GM10248 (cell line): ENCODE results near the gene EEPD1.

ENCODE experiments used
- CTCF ChIA-PET: fragments of 300-600 bp; sonication (Branson Sonifier 250); formaldehyde crosslinking; extraction: SDS; loops from one replicate; lab custom pipeline; 2021; ENCODE audit warnings: antibody characterized with exemption; lab: Yijun Ruan, JAX
- POLR2A ChIA-PET: fragments of 350-650 bp; sonication (Branson Sonifier 250); formaldehyde crosslinking; extraction: SDS; loops from one replicate; lab custom pipeline; 2020; ENCODE audit warnings: antibody characterized with exemption; lab: Yijun Ruan, JAX
- DNase-seq: peaks from one replicate; pipeline ENCODE4 v3.0.0; 2012; ENCODE audit errors: extremely low spot score
- TF ChIP-seq, protein P1 (sequence below): IDR thresholded peaks from 2 replicates; pipeline ENCODE4 v1.5.1; 2012; ENCODE audit warnings: mild to moderate bottlenecking, low read depth; ENCODE audit errors: extremely low read depth, missing control alignments, control extremely low read depth

The EEPD1 gene

DNA sequence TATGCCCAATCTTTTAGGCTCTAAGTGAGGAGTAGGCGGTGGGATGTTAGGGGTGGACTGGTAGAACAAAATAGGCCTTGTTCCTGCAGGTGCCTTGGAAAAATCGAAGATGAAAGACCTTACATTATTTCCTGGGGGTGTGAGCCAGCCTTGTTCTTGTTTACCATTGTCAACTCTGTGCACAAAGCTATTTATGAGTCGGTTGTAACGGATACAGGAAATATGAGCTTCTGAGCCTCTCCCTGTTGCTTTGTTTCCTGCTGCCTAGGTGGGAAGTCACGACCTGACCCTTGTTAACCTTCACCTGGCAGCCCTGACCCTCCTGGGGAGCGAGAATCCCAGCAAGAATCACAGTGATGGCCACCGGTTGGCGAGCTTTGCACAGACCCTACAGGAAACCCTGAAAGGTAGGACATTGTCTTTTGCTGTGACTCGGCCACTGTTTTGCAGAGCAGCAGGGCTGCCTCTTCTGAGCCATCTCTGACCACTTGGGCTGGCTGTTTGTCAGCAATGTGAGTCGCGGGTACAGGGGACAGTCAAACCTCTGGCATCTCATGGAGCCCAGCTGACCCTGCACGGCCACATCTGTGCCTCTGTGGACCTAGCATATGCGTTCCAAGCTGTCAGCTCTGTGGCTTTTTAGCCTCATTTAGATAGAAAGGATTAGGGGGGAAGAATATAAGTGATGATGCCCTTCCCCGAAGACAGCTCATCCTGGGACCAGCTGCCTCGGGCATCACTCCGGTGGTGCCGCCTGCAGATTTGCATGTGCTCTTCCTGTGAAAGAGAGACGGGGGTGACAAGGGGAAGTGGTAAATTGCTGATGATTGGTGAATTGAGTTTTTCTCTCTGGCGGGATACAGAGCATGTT is 134.6 kb downstream of the EEPD1 start:
- DNase-seq = no peak
- POLR2A ChIA-PET = no interaction called here
- TF ChIP-seq, protein P1, sequence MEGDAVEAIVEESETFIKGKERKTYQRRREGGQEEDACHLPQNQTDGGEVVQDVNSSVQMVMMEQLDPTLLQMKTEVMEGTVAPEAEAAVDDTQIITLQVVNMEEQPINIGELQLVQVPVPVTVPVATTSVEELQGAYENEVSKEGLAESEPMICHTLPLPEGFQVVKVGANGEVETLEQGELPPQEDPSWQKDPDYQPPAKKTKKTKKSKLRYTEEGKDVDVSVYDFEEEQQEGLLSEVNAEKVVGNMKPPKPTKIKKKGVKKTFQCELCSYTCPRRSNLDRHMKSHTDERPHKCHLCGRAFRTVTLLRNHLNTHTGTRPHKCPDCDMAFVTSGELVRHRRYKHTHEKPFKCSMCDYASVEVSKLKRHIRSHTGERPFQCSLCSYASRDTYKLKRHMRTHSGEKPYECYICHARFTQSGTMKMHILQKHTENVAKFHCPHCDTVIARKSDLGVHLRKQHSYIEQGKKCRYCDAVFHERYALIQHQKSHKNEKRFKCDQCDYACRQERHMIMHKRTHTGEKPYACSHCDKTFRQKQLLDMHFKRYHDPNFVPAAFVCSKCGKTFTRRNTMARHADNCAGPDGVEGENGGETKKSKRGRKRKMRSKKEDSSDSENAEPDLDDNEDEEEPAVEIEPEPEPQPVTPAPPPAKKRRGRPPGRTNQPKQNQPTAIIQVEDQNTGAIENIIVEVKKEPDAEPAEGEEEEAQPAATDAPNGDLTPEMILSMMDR = no peak
- CTCF ChIA-PET = interaction anchor here (0.7 to 11.4 kb wide), 11 partner anchors 10 to 912 kb away, joined by 3 to 129 read pairs (median 3); no protein-coding TSS in a partner anchor

DNA sequence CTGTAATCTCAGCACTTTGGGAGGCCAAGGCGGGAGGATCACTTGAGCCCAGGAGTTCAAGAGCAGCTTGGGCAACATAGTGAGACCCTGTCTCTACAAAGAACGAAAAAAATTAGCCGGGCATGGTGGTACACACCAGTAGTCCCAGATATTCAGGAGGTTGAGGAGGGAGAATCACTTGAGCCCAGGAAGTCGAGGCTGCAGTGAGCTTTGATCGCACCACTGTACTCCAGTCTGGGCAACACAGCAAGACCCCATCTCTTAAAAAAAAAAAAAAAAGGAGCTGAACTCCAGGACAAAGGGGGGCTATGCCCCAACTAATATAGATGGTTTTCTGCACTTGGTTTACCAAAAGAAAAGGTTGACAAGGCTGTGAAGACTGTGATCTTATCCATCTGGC is 135.4 kb downstream of the EEPD1 start:
- POLR2A ChIA-PET = no interaction called here
- CTCF ChIA-PET = interaction anchor here (1.1 to 11.4 kb wide), 10 partner anchors 10 to 911 kb away, joined by 3 to 129 read pairs (median 3); no protein-coding TSS in a partner anchor
- no peak for DNase-seq
- TF ChIP-seq, protein P1 = no peak

DNA sequence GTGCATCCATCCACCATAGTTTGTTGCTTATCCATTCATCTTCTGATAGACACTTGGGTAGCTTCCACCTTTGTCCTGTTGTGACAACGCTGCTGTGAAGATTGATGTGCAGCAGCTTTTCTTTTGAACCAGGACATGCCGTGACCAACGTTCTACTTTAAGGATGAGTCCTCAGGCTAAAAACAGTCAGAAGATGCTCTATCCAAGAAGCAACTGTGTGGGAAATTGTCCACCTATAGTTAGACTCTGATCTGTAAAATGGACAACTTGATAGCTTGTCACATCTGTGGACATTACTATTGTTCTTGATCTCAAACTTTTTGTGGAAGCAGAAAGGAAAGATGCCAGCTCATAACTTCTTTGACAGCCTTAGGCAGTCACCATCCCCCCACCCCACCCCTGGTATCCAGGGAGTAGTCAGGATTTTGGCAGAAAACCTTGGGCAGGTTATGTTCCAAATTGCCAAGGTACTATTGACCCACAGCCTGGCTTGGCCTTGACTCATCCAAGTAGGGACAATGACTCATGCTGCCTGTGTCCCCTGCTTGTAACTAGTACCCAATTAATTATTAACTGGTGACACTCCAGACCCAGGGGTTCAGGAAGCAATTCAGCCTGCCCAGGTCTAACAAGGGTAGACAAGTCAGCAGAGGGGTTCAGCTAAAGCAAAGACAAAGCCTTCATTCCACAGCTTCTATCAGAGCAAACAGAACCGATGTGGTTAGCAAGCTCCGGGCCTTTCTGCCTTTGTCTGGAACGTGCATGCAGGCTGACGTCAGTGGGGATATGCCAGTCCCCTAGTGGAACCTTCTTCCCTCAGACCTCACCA is 137.0 kb downstream of the EEPD1 start:
- no peak for DNase-seq
- POLR2A ChIA-PET = no interaction called here
- CTCF ChIA-PET = interaction anchor here (0.9 to 11.4 kb wide), 17 partner anchors 8 to 374 kb away, joined by 3 to 129 read pairs (median 4); no protein-coding TSS in a partner anchor
- TF ChIP-seq, protein P1 = no peak

DNA sequence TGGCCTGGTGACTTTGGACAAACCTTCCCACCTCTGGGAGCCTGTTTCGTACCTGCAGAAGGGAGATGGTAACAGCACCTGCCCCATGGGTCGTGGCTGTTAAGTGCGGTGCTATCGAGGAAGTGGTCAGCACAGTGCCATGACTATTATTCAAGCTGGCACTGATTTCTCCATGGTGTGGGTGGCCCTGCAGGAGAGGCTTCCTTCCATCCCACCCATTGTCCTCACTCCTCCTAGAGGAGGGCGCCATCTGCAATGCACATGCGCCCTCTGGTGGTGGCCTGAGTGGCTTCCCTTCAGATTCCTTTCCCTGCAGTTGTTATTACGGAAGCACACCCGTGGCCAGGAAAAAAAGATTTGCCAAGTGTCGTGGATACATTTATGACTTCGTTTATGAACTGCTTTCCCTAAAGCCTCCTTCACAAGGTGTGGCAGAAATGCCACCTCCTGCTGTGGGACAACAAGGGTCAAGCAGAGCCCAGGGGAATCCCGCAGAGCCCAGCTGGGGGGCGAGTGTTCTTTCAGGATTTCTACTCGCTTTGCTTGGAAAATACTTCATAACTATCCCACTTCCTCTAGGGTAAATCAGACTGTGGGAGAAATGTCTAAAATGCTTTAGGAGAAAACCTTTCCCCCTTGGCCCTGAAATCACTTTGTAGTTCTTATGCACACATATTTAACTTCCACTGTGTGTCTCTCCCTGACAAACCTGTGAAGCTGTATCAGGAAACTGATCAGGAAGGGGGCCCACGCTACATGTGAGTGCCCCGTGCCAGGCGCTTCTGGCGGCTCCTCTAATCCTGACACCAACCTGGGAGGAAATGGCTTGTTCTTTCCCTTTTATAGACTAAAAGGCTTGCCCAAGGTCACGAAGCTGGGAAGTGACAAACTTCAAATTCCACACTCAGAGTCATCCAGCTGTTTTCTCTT is 138.6 kb downstream of the EEPD1 start:
- ChIA-PET CTCF (interaction anchor here (0.8 to 11.4 kb wide), 24 partner anchors 9 to 315 kb away, joined by 3 to 129 read pairs (median 5); no protein-coding TSS in a partner anchor), POLR2A (no interaction called here)
- TF ChIP-seq, protein P1 = peak; percentile 98
- DNase-seq = peak; percentile 75

DNA sequence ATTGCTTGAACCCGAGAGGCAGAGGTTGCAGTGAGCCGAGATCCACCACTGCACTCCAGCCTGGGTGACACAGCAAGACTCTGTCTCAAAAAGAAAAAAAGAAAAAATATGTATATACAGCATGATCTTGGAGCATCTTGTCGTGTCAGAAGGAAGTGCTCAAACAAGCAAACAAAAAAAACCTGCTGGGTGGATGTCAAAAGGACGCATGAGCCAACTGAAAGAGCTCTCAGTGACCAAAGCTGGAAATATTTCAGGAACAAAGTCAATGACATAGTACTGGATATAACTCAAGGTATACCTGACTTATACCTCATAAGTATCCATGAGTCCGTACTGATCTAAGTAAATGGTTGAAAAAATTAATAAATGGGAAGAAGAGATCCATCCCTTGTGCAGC is 142.0 kb downstream of the EEPD1 start:
- DNase-seq = no peak
- ChIA-PET POLR2A (no interaction called here), CTCF (no interaction called here)
- TF ChIP-seq, protein P1 = no peak
